Measurements from ENCODE around the gene MACROH2A2.
"Not testable (repeated sequence)": the region's sequence is repeated elsewhere in the genome, so short reads cannot be mapped to it uniquely, and the experiment has no call there.

Gene MACROH2A2

GRCh38 chr10:70158113-70158512 is 105.5 kb downstream of the MACROH2A2 start:
- no peak for DNase-seq (ENCODE audit: low read depth in 2 of 2)

GRCh38 chr10:70159366-70159765 is 106.7 kb downstream of the MACROH2A2 start:
- DNase-seq (ENCODE audit: low read depth in 2 of 2): not testable (repeated sequence)

- no peak for DNase-seq (ENCODE audit: low read depth in 2 of 2)
Observed at GRCh38 chr10:70160798-70161197, 108.2 kb downstream of the MACROH2A2 start.
